ENCODE data around the gene EMILIN1.

Gene EMILIN1

DNA sequence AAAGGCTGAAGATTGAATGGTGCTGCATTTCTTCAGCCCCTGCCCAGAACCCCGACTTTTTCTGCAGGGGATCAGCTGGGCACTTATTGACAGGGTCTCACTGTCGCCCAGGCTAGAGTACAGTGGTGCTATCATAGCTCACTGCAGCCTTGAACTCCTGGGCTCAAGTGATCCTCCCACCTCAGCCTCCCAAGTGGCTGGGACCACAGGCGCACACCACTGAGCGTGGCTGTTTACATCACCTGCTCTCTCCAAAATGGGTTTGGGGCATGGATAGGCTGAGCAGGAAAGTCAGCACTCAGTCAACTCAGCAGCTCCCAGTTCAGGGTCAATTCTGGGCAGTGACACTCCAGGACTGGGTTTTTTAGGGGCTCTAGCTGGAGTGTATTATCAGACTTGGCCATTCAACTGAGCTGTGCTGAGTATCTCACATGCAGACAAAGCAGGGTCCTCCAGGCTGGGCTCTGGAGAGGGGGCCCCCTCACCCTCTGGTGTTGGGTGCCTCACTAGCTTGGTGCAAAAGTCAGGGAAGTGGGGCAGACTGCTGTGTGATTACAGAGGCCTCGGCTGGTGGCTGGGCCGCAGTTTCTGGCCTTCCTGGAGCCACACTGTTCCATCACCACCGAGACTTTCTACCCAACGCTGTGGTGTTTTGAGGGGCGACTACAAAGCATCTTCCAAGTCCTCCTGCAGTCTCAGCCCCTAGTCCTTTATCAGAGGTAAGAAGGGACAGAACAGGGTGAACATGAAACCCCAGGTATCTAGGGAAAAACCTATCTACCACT, 49.7 kb downstream of the EMILIN1 start:
- no peak overlapping the region for H4K8ac ChIP-seq (ENCODE audit: low read length)

DNA sequence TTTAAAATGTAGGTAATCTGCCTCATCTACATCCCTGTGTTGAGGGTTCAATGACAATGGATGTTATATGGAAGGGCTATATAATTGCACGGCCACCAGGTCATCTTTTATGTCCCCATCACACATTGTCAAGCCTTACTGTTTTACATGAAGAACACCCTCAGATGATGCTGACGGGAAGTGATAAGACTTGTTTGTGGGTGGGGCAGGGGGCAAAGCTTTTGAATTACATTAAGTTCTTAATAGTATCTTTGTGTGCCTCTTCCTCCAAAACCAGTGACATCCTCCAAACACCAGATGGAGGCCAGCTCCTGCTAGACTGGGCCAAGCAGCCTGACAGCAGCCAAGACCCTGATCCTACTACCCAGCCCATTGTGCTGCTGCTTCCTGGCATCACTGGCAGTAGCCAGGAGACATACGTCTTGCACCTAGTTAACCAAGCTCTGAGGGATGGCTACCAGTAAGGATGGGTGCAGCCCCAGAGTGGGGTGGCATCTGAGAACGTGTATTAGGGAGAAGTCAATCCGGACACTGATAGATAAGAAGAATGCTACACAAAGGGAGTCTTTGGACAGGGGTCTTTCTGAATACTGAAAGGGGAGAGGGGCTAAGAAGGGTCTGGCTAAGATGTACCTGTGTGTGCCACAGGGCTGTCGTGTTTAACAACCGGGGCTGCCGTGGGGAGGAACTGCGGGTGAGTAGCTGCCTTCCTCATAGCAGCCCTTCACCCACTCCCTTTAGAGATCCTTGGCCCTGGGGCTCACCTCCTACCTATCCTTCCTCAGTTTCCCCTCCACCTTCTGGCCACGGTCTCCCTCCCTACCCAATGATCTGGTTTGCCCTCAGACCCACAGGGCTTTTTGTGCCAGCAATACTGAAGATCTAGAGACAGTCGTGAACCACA, 50.5 kb downstream of the EMILIN1 start:
- Histone ChIP-seq H3K4me2 (ENCODE audit: low read length, poor library complexity, severe bottlenecking) (no peak overlapping the region), H3K9ac (ENCODE audit: low read length) (no peak overlapping the region), H2BK5ac (ENCODE audit: low read depth, low read length, poor library complexity, severe bottlenecking) (no peak overlapping the region), H3K4me1 (ENCODE audit: control insufficient read depth, insufficient read depth, low read depth, low read length) (peaks cover 17% of the 10 kb centered on the region), H3K4me3 (ENCODE audit: insufficient read depth in 1 of 2, low read depth in 1 of 2, low read length in 2 of 2) (no peak overlapping the region), H2BK12ac (ENCODE audit: low read length in 2 of 2) (no peak overlapping the region), H2BK15ac (ENCODE audit: low read depth, poor library complexity, severe bottlenecking) (no peak overlapping the region), H2AK5ac (ENCODE audit: low read length, severe bottlenecking) (no peak overlapping the region), H3K36me3 (ENCODE audit: control insufficient read depth in 1 of 2, insufficient read depth in 2 of 2, low read depth in 1 of 2, low read length in 2 of 2) (peaks cover 41 to 44% of the 10 kb centered on the region in 2 experiments), H2AFZ (ENCODE audit: low read depth, low read length) (no peak overlapping the region), H4K8ac (ENCODE audit: low read length) (no peak overlapping the region), H3K27ac (ENCODE audit: low read length, poor library complexity, severe bottlenecking) (no peak overlapping the region), H3K18ac (ENCODE audit: low read depth in 1 of 2, low read length in 2 of 2) (no peak overlapping the region), H3K23ac (ENCODE audit: low read length in 2 of 2) (no peak overlapping the region), H4K91ac (ENCODE audit: low read length) (no peak overlapping the region), H3K79me1 (replicated peaks; ENCODE audit: low read length, poor library complexity, severe bottlenecking) (peaks cover 23% of the 10 kb centered on the region), H3K27me3 (ENCODE audit: control insufficient read depth in 1 of 2, insufficient read depth in 1 of 2, low read length in 2 of 2) (peaks cover 0 to 4% of the 10 kb centered on the region in 2 experiments), H3K9me3 (ENCODE audit: control insufficient read depth, low read length) (no peaks in the 10 kb centered on the region), H3K14ac (ENCODE audit: low read length in 2 of 2) (no peak overlapping the region), H2BK120ac (ENCODE audit: low read depth, low read length) (no peak overlapping the region), H3K4ac (ENCODE audit: low read depth in 1 of 2, low read length in 2 of 2) (no peak overlapping the region)
- DNase-seq, result no peak
- 95% methylated on average over 9 of the region's 11 CpGs for WGBS

More for the DNA sequence above, 49.7 kb downstream of the EMILIN1 start:
- Histone ChIP-seq H2BK5ac (ENCODE audit: low read depth, low read length, poor library complexity, severe bottlenecking) (no peak overlapping the region), H3K4me3 (ENCODE audit: insufficient read depth in 1 of 2, low read depth in 1 of 2, low read length in 2 of 2) (no peak overlapping the region), H3K79me1 (replicated peaks; ENCODE audit: low read length, poor library complexity, severe bottlenecking) (peaks cover 17% of the 10 kb centered on the region), H4K91ac (ENCODE audit: low read length) (no peak overlapping the region), H2BK120ac (ENCODE audit: low read depth, low read length) (no peak overlapping the region), H3K27ac (ENCODE audit: low read length, poor library complexity, severe bottlenecking) (no peak overlapping the region), H3K4me2 (ENCODE audit: low read length, poor library complexity, severe bottlenecking) (no peak overlapping the region), H3K27me3 (ENCODE audit: control insufficient read depth in 1 of 2, insufficient read depth in 1 of 2, low read length in 2 of 2) (peaks cover 0 to 11% of the 10 kb centered on the region in 2 experiments), H3K14ac (ENCODE audit: low read length in 2 of 2) (no peak overlapping the region), H3K4me1 (ENCODE audit: control insufficient read depth, insufficient read depth, low read depth, low read length) (peaks cover 20% of the 10 kb centered on the region), H3K23ac (ENCODE audit: low read length in 2 of 2) (no peak overlapping the region), H3K4ac (ENCODE audit: low read depth in 1 of 2, low read length in 2 of 2) (no peak overlapping the region), H3K9me3 (ENCODE audit: control insufficient read depth, low read length) (no peaks in the 10 kb centered on the region), H2BK15ac (ENCODE audit: low read depth, poor library complexity, severe bottlenecking) (no peak overlapping the region), H3K9ac (ENCODE audit: low read length) (no peak overlapping the region), H2AFZ (ENCODE audit: low read depth, low read length) (no peak overlapping the region), H2AK5ac (ENCODE audit: low read length, severe bottlenecking) (no peak overlapping the region), H2BK12ac (ENCODE audit: low read length in 2 of 2) (no peak overlapping the region), H3K36me3 (ENCODE audit: control insufficient read depth in 1 of 2, insufficient read depth in 2 of 2, low read depth in 1 of 2, low read length in 2 of 2) (peaks cover 39 to 40% of the 10 kb centered on the region in 2 experiments), H3K18ac (ENCODE audit: low read depth in 1 of 2, low read length in 2 of 2) (no peak overlapping the region)
- 83% methylated on average over 7 of the region's 9 CpGs for WGBS
- DNase-seq, result no peak

DNA sequence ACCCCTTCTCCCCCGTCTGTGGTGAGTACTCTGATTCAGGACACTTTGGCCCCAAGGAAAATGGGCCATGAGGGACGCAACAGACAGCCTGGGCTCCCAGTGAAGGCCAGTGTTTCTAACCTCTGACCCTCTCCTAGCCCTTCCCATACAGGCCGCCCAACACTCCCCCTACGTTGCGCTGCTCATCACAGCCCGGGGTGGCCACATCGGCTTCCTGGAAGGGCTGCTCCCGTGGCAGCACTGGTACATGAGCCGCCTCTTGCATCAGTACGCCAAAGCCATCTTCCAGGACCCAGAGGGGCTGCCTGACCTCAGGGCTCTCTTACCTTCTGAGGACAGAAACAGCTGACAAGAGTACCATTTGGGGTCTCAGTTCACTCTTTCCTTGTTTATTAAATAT, 52.0 kb downstream of the EMILIN1 start:
- Histone ChIP-seq H3K9me3 (ENCODE audit: control insufficient read depth, low read length) (no peaks in the 10 kb centered on the region), H4K91ac (ENCODE audit: low read length) (no peak overlapping the region), H3K14ac (ENCODE audit: low read length in 2 of 2) (no peak overlapping the region), H4K8ac (ENCODE audit: low read length) (no peak overlapping the region), H3K9ac (ENCODE audit: low read length) (no peak overlapping the region), H2AK5ac (ENCODE audit: low read length, severe bottlenecking) (no peak overlapping the region), H3K4me1 (ENCODE audit: control insufficient read depth, insufficient read depth, low read depth, low read length) (peaks cover 17% of the 10 kb centered on the region), H2AFZ (ENCODE audit: low read depth, low read length) (no peak overlapping the region), H3K36me3 (ENCODE audit: control insufficient read depth in 1 of 2, insufficient read depth in 2 of 2, low read depth in 1 of 2, low read length in 2 of 2) (peaks cover 41 to 44% of the 10 kb centered on the region in 2 experiments), H3K27ac (ENCODE audit: low read length, poor library complexity, severe bottlenecking) (no peak overlapping the region), H3K27me3 (ENCODE audit: control insufficient read depth in 1 of 2, insufficient read depth in 1 of 2, low read length in 2 of 2) (no peaks in the 10 kb centered on the region), H3K4me2 (ENCODE audit: low read length, poor library complexity, severe bottlenecking) (no peak overlapping the region), H2BK15ac (ENCODE audit: low read depth, poor library complexity, severe bottlenecking) (no peak overlapping the region), H2BK5ac (ENCODE audit: low read depth, low read length, poor library complexity, severe bottlenecking) (no peak overlapping the region), H3K18ac (ENCODE audit: low read depth in 1 of 2, low read length in 2 of 2) (no peak overlapping the region), H3K4ac (ENCODE audit: low read depth in 1 of 2, low read length in 2 of 2) (no peak overlapping the region), H2BK12ac (ENCODE audit: low read length in 2 of 2) (no peak overlapping the region), H3K23ac (ENCODE audit: low read length in 2 of 2) (no peak overlapping the region), H2BK120ac (ENCODE audit: low read depth, low read length) (no peak overlapping the region), H3K4me3 (ENCODE audit: insufficient read depth in 1 of 2, low read depth in 1 of 2, low read length in 2 of 2) (no peak overlapping the region), H3K79me1 (replicated peaks; ENCODE audit: low read length, poor library complexity, severe bottlenecking) (peaks cover 23% of the 10 kb centered on the region)
- DNase-seq, result no peak
- WGBS, result 98% methylated on average over 10 of the region's 10 CpGs

DNA sequence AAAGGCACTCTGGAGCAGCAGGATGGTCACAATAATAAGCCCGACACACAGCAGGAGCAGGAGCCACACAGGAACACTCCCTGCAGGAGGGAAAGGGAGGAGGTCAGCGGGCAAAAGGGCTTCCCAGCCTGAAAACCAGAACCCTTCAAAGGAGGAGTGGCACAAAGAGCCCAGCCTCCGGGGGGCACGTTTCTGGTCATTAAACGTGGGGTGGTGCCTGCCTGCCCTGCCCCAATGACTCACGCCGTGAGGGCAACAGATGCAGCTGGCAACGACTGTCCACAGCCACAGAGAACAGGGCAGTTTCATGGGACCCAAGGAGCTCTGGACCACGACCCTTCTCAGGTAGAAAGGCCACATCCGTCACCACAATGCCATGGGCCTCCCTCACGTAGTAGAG, 53.0 kb downstream of the EMILIN1 start:
- H2BK5ac ChIP-seq (ENCODE audit: low read depth, low read length, poor library complexity, severe bottlenecking), result no peak overlapping the region
- H3K36me3 ChIP-seq (ENCODE audit: control insufficient read depth in 1 of 2, insufficient read depth in 2 of 2, low read depth in 1 of 2, low read length in 2 of 2), result peaks cover 41 to 44% of the 10 kb centered on the region in 2 experiments
- H3K4ac ChIP-seq (ENCODE audit: low read depth in 1 of 2, low read length in 2 of 2), result no peak overlapping the region
- H3K9ac ChIP-seq (ENCODE audit: low read length), result peak overlapping the region; percentile 2
- H3K18ac ChIP-seq (ENCODE audit: low read depth in 1 of 2, low read length in 2 of 2), result no peak overlapping the region
- no peak overlapping the region for H2BK12ac ChIP-seq (ENCODE audit: low read length in 2 of 2)
- H3K27me3 ChIP-seq (ENCODE audit: control insufficient read depth in 1 of 2, insufficient read depth in 1 of 2, low read length in 2 of 2), result no peaks in the 10 kb centered on the region
- H3K9me3 ChIP-seq (ENCODE audit: control insufficient read depth, low read length), result no peaks in the 10 kb centered on the region
- no peak overlapping the region for H2AFZ ChIP-seq (ENCODE audit: low read depth, low read length)
- peaks cover 23% of the 10 kb centered on the region for H3K79me1 ChIP-seq (replicated peaks; ENCODE audit: low read length, poor library complexity, severe bottlenecking)
- H3K14ac ChIP-seq (ENCODE audit: low read length in 2 of 2), result no peak overlapping the region
- H3K27ac ChIP-seq (ENCODE audit: low read length, poor library complexity, severe bottlenecking), result no peak overlapping the region
- WGBS, result 92% methylated on average over 11 of the region's 11 CpGs
- no peak overlapping the region for H2BK120ac ChIP-seq (ENCODE audit: low read depth, low read length)
- no peak overlapping the region for H3K4me2 ChIP-seq (ENCODE audit: low read length, poor library complexity, severe bottlenecking)
- no peak overlapping the region for H4K91ac ChIP-seq (ENCODE audit: low read length)
- peaks cover 17% of the 10 kb centered on the region for H3K4me1 ChIP-seq (ENCODE audit: control insufficient read depth, insufficient read depth, low read depth, low read length)
- H2BK15ac ChIP-seq (ENCODE audit: low read depth, poor library complexity, severe bottlenecking), result no peak overlapping the region
- no peak overlapping the region for H3K23ac ChIP-seq (ENCODE audit: low read length in 2 of 2)
- no peak overlapping the region for H3K4me3 ChIP-seq (ENCODE audit: insufficient read depth in 1 of 2, low read depth in 1 of 2, low read length in 2 of 2)
- no peak overlapping the region for H4K8ac ChIP-seq (ENCODE audit: low read length)
- DNase-seq, result no peak
- H2AK5ac ChIP-seq (ENCODE audit: low read length, severe bottlenecking), result no peak overlapping the region

Measured in mesenchymal stem cell (in vitro differentiated cells and primary cell).